NT2/D1 (cell line): Measurements from ENCODE around the gene FOXC2.

Experiments
- YY1 ChIP-seq: IDR thresholded peaks from 2 replicates; pipeline ENCODE4 v1.6.1; 2011; ENCODE audit not compliant: insufficient read length, insufficient read depth
- ZNF274 ChIP-seq: IDR thresholded peaks from 2 replicates; pipeline ENCODE4 v1.6.1; 2011; ENCODE audit warnings: mild to moderate bottlenecking, low read depth, low read length

DNA sequence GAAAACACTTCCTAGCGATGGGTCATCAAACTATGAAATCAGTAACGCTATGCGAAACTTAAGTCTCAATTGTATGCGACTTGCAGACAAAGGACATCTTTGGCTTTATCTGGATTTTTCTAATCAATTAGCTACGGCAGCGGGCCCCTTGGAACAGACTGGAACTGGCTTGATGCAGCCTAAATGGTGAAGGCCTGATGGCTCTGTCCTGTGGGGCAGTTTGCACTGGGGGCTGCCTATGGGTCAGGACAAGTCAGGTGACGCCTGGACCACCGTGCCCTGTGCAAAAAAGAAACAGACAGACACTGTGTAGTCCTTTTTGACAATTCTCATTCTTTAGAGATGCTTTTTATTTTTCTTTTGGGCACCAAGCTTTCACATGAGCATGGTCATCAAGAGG, 33.6 kb upstream of the FOXC2 start:
- TF ChIP-seq ZNF274 (no peak), YY1 (no peak)
